H1 (cell line): ENCODE results near the gene HOATZ. TPM values are rescaled to one million over a fixed set of nuclear protein-coding genes. Genes with fewer than 3 reads are reported as not detected.

Experiments
- CTCF ChIA-PET: fragments of 300-600 bp; sonication (Branson Sonifier 250); formaldehyde crosslinking; loops from one replicate; lab custom pipeline; 2021; ENCODE audit not compliant: partially characterized antibody; lab: Charles Lee
- POLR2A ChIA-PET: fragments of 300-600 bp; sonication (Branson Sonifier 250); formaldehyde crosslinking; loops from one replicate; lab custom pipeline; 2021; ENCODE audit warnings: inconsistent platforms; ENCODE audit not compliant: partially characterized antibody; lab: Charles Lee
- DNase-seq, 2 experiments: peaks; one replicate each; pipeline versions ENCODE4 v3.0.0 to v3.0.0-alpha.2; 2010 to 2022; ENCODE audit warnings: low spot score in 2 of 2, low read depth in 1 of 2, mixed read lengths in 1 of 2
- FAIRE-seq: peaks from 2 replicates; lab custom pipeline; 2011; peaks lifted over from hg19 to GRCh38; lab: Jason Lieb, UNC
- H2AFZ ChIP-seq: 2 replicates; pipeline ENCODE4 v1.8.1; 2012; ENCODE audit warnings: low read length, inconsistent platforms
- H2AK5ac ChIP-seq: 2 replicates; pipeline ENCODE4 v1.6.1; 2013; ENCODE audit warnings: low read depth, low read length
- H2BK120ac ChIP-seq: replicated peaks from 2 replicates; pipeline ENCODE3; 2013; ENCODE audit warnings: low read depth, low read length, inconsistent platforms
- H2BK12ac ChIP-seq: 2 replicates; pipeline ENCODE4 v1.6.1; 2013; ENCODE audit warnings: low read depth, low read length
- H2BK15ac ChIP-seq: 2 replicates; pipeline ENCODE4 v1.6.1; 2013; ENCODE audit warnings: low read length
- H2BK20ac ChIP-seq: 2 replicates; pipeline ENCODE4 v1.6.1; 2013; ENCODE audit warnings: low read length
- H2BK5ac ChIP-seq: 2 replicates; pipeline ENCODE4 v1.6.1; 2013; ENCODE audit warnings: low read depth, low read length
- H3K14ac ChIP-seq: 2 replicates; pipeline ENCODE4 v1.6.1; 2013; ENCODE audit warnings: inconsistent platforms; ENCODE audit not compliant: insufficient read length
- H3K18ac ChIP-seq: 2 replicates; pipeline ENCODE4 v1.6.1; 2013; ENCODE audit warnings: low read length; ENCODE audit errors: extremely low read depth
- H3K23ac ChIP-seq: 2 replicates; pipeline ENCODE4 v1.6.1; 2013; ENCODE audit warnings: inconsistent platforms; ENCODE audit not compliant: insufficient read length
- H3K23me2 ChIP-seq: 2 replicates; pipeline ENCODE4 v1.6.1; 2013; ENCODE audit warnings: low read depth, low read length
- H3K27ac ChIP-seq: 2 replicates; pipeline ENCODE4 v1.6.1; 2011; ENCODE audit warnings: low read depth, low read length, inconsistent platforms
- H3K27me3 ChIP-seq, 4 experiments: replicated peaks in 1 of 4; 1 replicate in 1 of 4; 2 replicates in 3 of 4; pipeline versions ENCODE4 v1.6.1 to v1.8.1; 2011 to 2013; ENCODE audit warnings: low read length in 3 of 4, mild to moderate bottlenecking in 3 of 4, inconsistent platforms in 2 of 4, mixed read lengths in 2 of 4, moderate library complexity in 1 of 4; ENCODE audit not compliant: control insufficient read depth in 3 of 4, insufficient read depth in 3 of 4; ENCODE audit errors: extremely low read depth in 1 of 4
- H3K36me3 ChIP-seq, 4 experiments: 2 replicates each; pipeline versions ENCODE4 v1.6.1 to v1.8.1; 2011 to 2013; ENCODE audit warnings: mild to moderate bottlenecking in 4 of 4, low read length in 3 of 4, moderate library complexity in 2 of 4, control low read depth in 1 of 4, inconsistent platforms in 1 of 4; ENCODE audit not compliant: insufficient read depth in 4 of 4, control insufficient read depth in 2 of 4
- H3K4ac ChIP-seq: replicated peaks from 2 replicates; pipeline ENCODE3; 2013; ENCODE audit warnings: low read length, low read depth, mixed read lengths, inconsistent platforms; ENCODE audit not compliant: insufficient read length
- H3K4me1 ChIP-seq, 4 experiments: replicated peaks in 1 of 4; 1 replicate in 1 of 4; 2 replicates in 3 of 4; pipeline versions ENCODE4 v1.6.1 to v1.8.1; 2011 to 2013; ENCODE audit warnings: low read length in 3 of 4, inconsistent platforms in 2 of 4, mixed read lengths in 1 of 4; ENCODE audit not compliant: insufficient read depth in 4 of 4, control insufficient read depth in 3 of 4
- H3K4me2 ChIP-seq, 2 experiments: 2 replicates each; pipeline versions ENCODE4 v1.6.1 to v1.8.1; 2011 to 2013; ENCODE audit warnings: low read depth in 2 of 2, low read length in 2 of 2, control low read depth in 1 of 2, inconsistent platforms in 1 of 2, mild to moderate bottlenecking in 1 of 2; ENCODE audit not compliant: insufficient read depth in 1 of 2
- H3K4me3 ChIP-seq, 4 experiments: fragments of 200-600, 300-600 bp in 1 of 4; sonication (generic), shearing (Covaris generic), sonication (Bioruptor Twin) in 1 of 4; 2 replicates each; pipeline versions ENCODE4 v1.5.1 to v1.8.1; 2011 to 2016; ENCODE audit warnings: low read length in 4 of 4, low read depth in 3 of 4, control low read depth in 2 of 4, inconsistent platforms in 2 of 4, mild to moderate bottlenecking in 2 of 4, mixed read lengths in 1 of 4, moderate library complexity in 1 of 4; ENCODE audit not compliant: insufficient read depth in 2 of 4; ENCODE audit errors: extremely low read depth in 1 of 4
- H3K56ac ChIP-seq: replicated peaks from 2 replicates; pipeline ENCODE3; 2013; ENCODE audit warnings: low read depth, mild to moderate bottlenecking, mixed read lengths, low read length, inconsistent platforms; ENCODE audit not compliant: insufficient read length
- H3K79me1 ChIP-seq: 2 replicates; pipeline ENCODE4 v1.6.1; 2013; ENCODE audit warnings: low read depth, low read length, control low read depth
- H3K79me2 ChIP-seq, 2 experiments: 2 replicates each; pipeline versions ENCODE4 v1.6.1 to v1.8.1; 2012 to 2013; ENCODE audit warnings: low read length in 2 of 2, mild to moderate bottlenecking in 2 of 2, inconsistent platforms in 1 of 2; ENCODE audit not compliant: insufficient read depth in 2 of 2, control insufficient read depth in 1 of 2
- H3K9ac ChIP-seq, 4 experiments: replicated peaks in 1 of 4; 1 replicate in 1 of 4; 2 replicates in 3 of 4; pipeline versions ENCODE4 v1.6.1 to v1.8.1; 2011 to 2013; ENCODE audit warnings: low read depth in 3 of 4, low read length in 3 of 4, control low read depth in 2 of 4, mild to moderate bottlenecking in 2 of 4, moderate library complexity in 2 of 4, inconsistent platforms in 1 of 4; ENCODE audit errors: extremely low read depth in 1 of 4
- H3K9me3 ChIP-seq, 2 experiments: 2 replicates each; pipeline versions ENCODE4 v1.6.1 to v1.8.1; 2012 to 2013; ENCODE audit warnings: mild to moderate bottlenecking in 2 of 2, moderate library complexity in 2 of 2, control low read depth in 1 of 2, inconsistent platforms in 1 of 2, low read depth in 1 of 2, low read length in 1 of 2, mixed read lengths in 1 of 2; ENCODE audit not compliant: insufficient read depth in 2 of 2
- H4K20me1 ChIP-seq, 2 experiments: replicated peaks in 1 of 2; 2 replicates each; pipeline versions ENCODE3 to v1.8.1; 2011 to 2013; ENCODE audit warnings: inconsistent platforms in 2 of 2, low read length in 2 of 2, mild to moderate bottlenecking in 1 of 2; ENCODE audit not compliant: insufficient read depth in 2 of 2, control insufficient read depth in 1 of 2
- H4K5ac ChIP-seq: 2 replicates; pipeline ENCODE4 v1.6.1; 2013; ENCODE audit warnings: low read length, low read depth, mixed read lengths, inconsistent platforms; ENCODE audit not compliant: insufficient read length
- H4K8ac ChIP-seq: 2 replicates; pipeline ENCODE4 v1.8.0; 2013; ENCODE audit warnings: mild to moderate bottlenecking, moderate library complexity, low read length, inconsistent platforms; ENCODE audit not compliant: insufficient read depth; ENCODE audit errors: extremely low read depth
- H4K91ac ChIP-seq: replicated peaks from 2 replicates; pipeline ENCODE3; 2013; ENCODE audit warnings: low read length, mixed read lengths, inconsistent platforms; ENCODE audit not compliant: insufficient read length
- EGR1 ChIP-seq: IDR thresholded peaks from 2 replicates; pipeline ENCODE4 v1.6.1; 2011; ENCODE audit warnings: low read depth, low read length, borderline replicate concordance
- MAX ChIP-seq: IDR thresholded peaks from 2 replicates; pipeline ENCODE4 v1.6.1; 2012; ENCODE audit warnings: inconsistent platforms
- NANOG ChIP-seq: IDR thresholded peaks from 2 replicates; pipeline ENCODE4 v1.6.1; 2011; ENCODE audit warnings: low read length, low read depth, mild to moderate bottlenecking, inconsistent platforms; ENCODE audit not compliant: insufficient read depth, poor library complexity, severe bottlenecking
- RAD21 ChIP-seq, 2 experiments: IDR thresholded peaks in 1 of 2; conservative IDR thresholded peaks in 1 of 2; 2 replicates each; pipeline ENCODE4 v1.6.1; 2011; ENCODE audit warnings: low read depth in 2 of 2, low read length in 2 of 2, improper control_type of control experiment in 1 of 2, inconsistent platforms in 1 of 2, mild to moderate bottlenecking in 1 of 2, moderate library complexity in 1 of 2
- RBBP5 ChIP-seq: IDR thresholded peaks from 2 replicates; pipeline ENCODE4 v1.7.1; 2012; ENCODE audit warnings: low read depth, mild to moderate bottlenecking, inconsistent platforms, low read length, moderate library complexity, borderline replicate concordance
- SIRT6 ChIP-seq: IDR thresholded peaks from one replicate; pipeline ENCODE4 v1.7.1; 2012; ENCODE audit warnings: low read length, inconsistent platforms
- SP1 ChIP-seq: IDR thresholded peaks from 2 replicates; pipeline ENCODE4 v1.6.1; 2011; ENCODE audit warnings: low read depth, low read length
- SP2 ChIP-seq: IDR thresholded peaks from 2 replicates; pipeline ENCODE4 v1.6.1; 2012; ENCODE audit warnings: mild to moderate bottlenecking, low read length, inconsistent platforms
- SP4 ChIP-seq: IDR thresholded peaks from 2 replicates; pipeline ENCODE4 v1.6.1; 2012; ENCODE audit warnings: low read length, inconsistent platforms
- TAF7 ChIP-seq: optimal IDR thresholded peaks from 2 replicates; pipeline ENCODE3; 2011; ENCODE audit warnings: low read depth, mild to moderate bottlenecking, inconsistent platforms, low read length, moderate library complexity, borderline replicate concordance
- YY1 ChIP-seq: IDR thresholded peaks from 2 replicates; pipeline ENCODE4 v1.6.1; 2011; ENCODE audit warnings: low read depth, mild to moderate bottlenecking, low read length
- polyA plus RNA-seq, 7 experiments: library from polyadenylated mRNA; depleted of rRNA in 3 of 7; stranded (reverse) in 5 of 7; unstranded in 2 of 7; fragments of >200 nt in 5 of 7; fragments of 200-250 nt in 2 of 7; gene quantifications; 1 replicate in 5 of 7; 2 replicates in 1 of 7; 4 replicates in 1 of 7; pipeline versions ENCODE4 v1.2.1 to v1.2.3, GENCODE V29; 2011 to 2013; ENCODE audit warnings: missing spikeins in 2 of 7, mixed read lengths in 2 of 7
- total RNA-seq: library from RNA; stranded (reverse); fragmentation: NEBNext Ultra II Directional; extraction: Animal tissue kit (Norgen Biotek cat#: 25700); gene quantifications from 2 replicates; pipeline ENCODE4 v1.2.1, GENCODE V29; 2021

HOATZ gene
- total and polyA plus RNA-seq, 2 of the 8 experiments (the other 6 are each of a cell fraction or from before 2014, with no cell fraction given), result not detected

DNA sequence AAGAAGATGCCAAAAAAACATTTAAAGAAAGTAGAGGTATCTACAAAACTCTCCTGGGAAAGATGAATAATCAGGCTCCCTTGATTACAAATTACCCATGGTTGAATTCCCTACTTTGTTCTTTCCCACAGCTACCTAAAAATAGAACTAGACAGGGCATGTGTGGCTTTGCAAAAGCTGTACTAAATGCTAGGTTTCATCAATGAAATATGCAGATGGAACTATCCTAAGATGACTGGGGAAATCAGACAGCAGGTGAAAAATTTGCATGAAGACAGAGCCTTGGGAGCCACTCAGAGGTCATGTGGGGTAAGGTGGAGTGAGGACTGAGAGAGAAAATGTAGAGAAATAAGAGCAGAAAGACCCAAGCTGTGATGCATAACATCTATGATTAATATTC, 40.7 kb downstream of the HOATZ start:
- POLR2A ChIA-PET, result interaction anchor here (1.9 kb wide), 1 partner anchor 16 kb away, joined by 7 read pairs; no protein-coding TSS in a partner anchor

More for the DNA sequence above, 40.7 kb downstream of the HOATZ start:
- Histone ChIP-seq H3K56ac (no peak overlapping the region), H3K14ac (no peak overlapping the region), H3K4ac (no peak overlapping the region), H4K91ac (no peak overlapping the region), H3K4me3 (no peak overlapping the region), H3K9ac (no peak overlapping the region), H3K4me2 (no peak overlapping the region), H3K23me2 (no peaks in the 10 kb centered on the region; the same call in 1 of the 2 replicates), H2AK5ac (no peak overlapping the region), H4K20me1 (no peaks in the 10 kb centered on the region), H3K23ac (no peak overlapping the region), H4K8ac (no peak overlapping the region)
- no peak for TF ChIP-seq TAF7
- TF ChIP-seq SP1, result no peak
- TF ChIP-seq YY1, result no peak
- no peak for TF ChIP-seq NANOG
- no peak for TF ChIP-seq MAX
- TF ChIP-seq EGR1, result no peak
- no peak for TF ChIP-seq SP4
- no peak for TF ChIP-seq RAD21 (IDR thresholded peaks at IDR 0.05 in 1 of 2, conservative IDR thresholded peaks at IDR 0.05 in 1 of 2; ENCODE audit: low read depth in 2 of 2, low read length in 2 of 2)
- TF ChIP-seq SP2, result no peak
- no peak for TF ChIP-seq SIRT6
- TF ChIP-seq RBBP5, result no peak
- TF ChIP-seq, all 59 proteins: peak for 0
- Histone ChIP-seq H2AFZ (no peak overlapping the region), H3K79me2 (no peaks in the 10 kb centered on the region), H3K9me3 (peaks cover 8% of the 10 kb centered on the region in 2 experiments; a peak in 3 of 4 replicates), H2BK12ac (no peak overlapping the region), H2BK15ac (no peak overlapping the region), H3K36me3 (peaks cover 0 to 13% (median 6%) of the 10 kb centered on the region in 4 experiments; a peak in 3 of 8 replicates), H3K79me1 (no peaks in the 10 kb centered on the region), H2BK20ac (no peak overlapping the region), H2BK120ac (no peak overlapping the region), H3K4me1 (peaks cover 0 to 2% (median 0%) of the 10 kb centered on the region in 4 experiments; a peak in 1 of 7 replicates), H2BK5ac (no peak overlapping the region), H3K27me3 (no peaks in the 10 kb centered on the region), H4K5ac (no peak overlapping the region), H3K27ac (no peak overlapping the region), H3K18ac (no peak overlapping the region)
- CTCF ChIA-PET, result interaction anchor here (1.2 to 6.1 kb wide), 2 partner anchors 8 to 100 kb away, joined by 4 to 30 read pairs; no protein-coding TSS in a partner anchor
- DNase-seq (no peak), FAIRE-seq (no peak)
